DMS 273 treated with DMSO at 0.1 percent for 48 hours (cell line): Measurements from ENCODE around the gene RAB40B.

Experiments
- DNase-seq: peaks from one replicate; lab custom pipeline; 2025; lab: John Stamatoyannopoulos, UW

Gene RAB40B

GRCh38 chr17:82614095-82614631, 84.3 kb downstream of the RAB40B start:
- DNase-seq, result no peak

- DNase-seq, result no peak
Measured at GRCh38 chr17:82613283-82614094, 85.0 kb downstream of the RAB40B start.

GRCh38 chr17:82611140-82612058, 87.1 kb downstream of the RAB40B start:
- peak; percentile 46 for DNase-seq

GRCh38 chr17:82609655-82610054, 88.8 kb downstream of the RAB40B start:
- no peak for DNase-seq

- no peak for DNase-seq
Measured at GRCh38 chr17:82608816-82609215, 89.7 kb downstream of the RAB40B start.

- no peak for DNase-seq
Measured at GRCh38 chr17:82605939-82606600, 92.4 kb downstream of the RAB40B start.
